Stimulated activated naive CD8-positive, alpha-beta T cell treated with anti-CD3 and anti-CD28 coated beads, Interleukin-15, Interleukin-2, amounts not matched to agents 100 ng/mL and 50 ng/mL, for 24 hours (primary cell): ENCODE data around the gene CIC.
"Not testable (repeated sequence)": the region's sequence is repeated elsewhere in the genome, so short reads cannot be mapped to it uniquely, and the experiment has no call there.

Source experiments
- H3K27ac Mint-ChIP-seq: one replicate; pipeline ENCODE4 v1.8.0; 2021; ENCODE audit warnings: mild to moderate bottlenecking, mixed read lengths
- H3K27me3 Mint-ChIP-seq: one replicate; pipeline ENCODE4 v1.8.0; 2021; ENCODE audit warnings: mixed read lengths
- H3K36me3 Mint-ChIP-seq: one replicate; pipeline ENCODE4 v1.8.0; 2021; ENCODE audit warnings: low read depth, mixed read lengths
- H3K4me1 Mint-ChIP-seq: one replicate; pipeline ENCODE4 v1.8.0; 2021; ENCODE audit warnings: low read depth, mixed read lengths
- H3K4me3 Mint-ChIP-seq: one replicate; pipeline ENCODE4 v1.8.0; 2021; ENCODE audit warnings: mild to moderate bottlenecking, mixed read lengths
- H3K9me3 Mint-ChIP-seq: one replicate; pipeline ENCODE4 v1.8.0; 2021; ENCODE audit warnings: mixed read lengths

CIC gene

GRCh38 chr19:42261763-42262162 lies 7.3 kb upstream of the CIC start:
- no peak overlapping the region for H3K27ac Mint-ChIP-seq
- no peaks in the 10 kb centered on the region for H3K9me3 Mint-ChIP-seq
- H3K4me3 Mint-ChIP-seq, result no peak overlapping the region
- no peaks in the 10 kb centered on the region for H3K36me3 Mint-ChIP-seq
- H3K27me3 Mint-ChIP-seq, result no peaks in the 10 kb centered on the region
- peaks cover 6% of the 10 kb centered on the region for H3K4me1 Mint-ChIP-seq

GRCh38 chr19:42266105-42266504 lies 2.9 kb upstream of the CIC start:
- H3K36me3 Mint-ChIP-seq, H3K27me3 Mint-ChIP-seq, H3K4me3 Mint-ChIP-seq, H3K27ac Mint-ChIP-seq, H3K9me3 Mint-ChIP-seq: not testable (repeated sequence)
- peaks cover 24% of the 10 kb centered on the region for H3K4me1 Mint-ChIP-seq

DNA sequence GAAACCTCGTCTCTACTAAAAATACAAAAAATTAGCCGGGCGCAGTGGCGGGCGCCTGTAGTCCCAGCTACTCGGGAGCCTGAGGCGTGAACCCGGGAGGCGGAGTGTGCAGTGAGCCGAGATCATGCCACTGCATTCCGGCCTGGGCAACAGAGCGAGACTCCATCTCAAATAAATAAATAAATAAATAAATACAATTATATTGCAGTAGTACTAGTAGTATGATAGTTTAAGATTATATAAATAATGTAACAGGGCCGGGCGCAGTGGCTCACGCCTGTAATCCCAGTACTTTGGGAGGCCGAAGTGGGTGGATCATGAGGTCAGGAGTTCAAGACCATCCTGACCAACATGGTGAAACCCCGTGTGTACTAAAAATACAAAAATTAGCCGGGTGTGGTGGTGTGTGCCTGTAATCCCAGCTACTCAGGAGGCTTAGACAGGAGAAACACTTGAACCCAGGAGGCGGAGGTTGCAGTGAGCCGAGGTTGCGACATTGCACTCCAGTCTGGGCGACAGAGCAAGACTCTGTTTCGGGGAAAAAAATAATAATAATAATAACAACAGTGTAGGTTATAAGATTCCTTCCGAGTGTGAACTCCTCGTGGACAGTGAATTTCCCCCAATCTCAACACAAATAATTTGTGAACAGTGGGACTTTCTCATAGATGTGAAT lies 2.0 kb upstream of the CIC start:
- not testable (repeated sequence) for H3K9me3 Mint-ChIP-seq, H3K27me3 Mint-ChIP-seq, H3K27ac Mint-ChIP-seq, H3K4me3 Mint-ChIP-seq, H3K36me3 Mint-ChIP-seq
- H3K4me1 Mint-ChIP-seq, result peaks cover 26% of the 10 kb centered on the region

DNA sequence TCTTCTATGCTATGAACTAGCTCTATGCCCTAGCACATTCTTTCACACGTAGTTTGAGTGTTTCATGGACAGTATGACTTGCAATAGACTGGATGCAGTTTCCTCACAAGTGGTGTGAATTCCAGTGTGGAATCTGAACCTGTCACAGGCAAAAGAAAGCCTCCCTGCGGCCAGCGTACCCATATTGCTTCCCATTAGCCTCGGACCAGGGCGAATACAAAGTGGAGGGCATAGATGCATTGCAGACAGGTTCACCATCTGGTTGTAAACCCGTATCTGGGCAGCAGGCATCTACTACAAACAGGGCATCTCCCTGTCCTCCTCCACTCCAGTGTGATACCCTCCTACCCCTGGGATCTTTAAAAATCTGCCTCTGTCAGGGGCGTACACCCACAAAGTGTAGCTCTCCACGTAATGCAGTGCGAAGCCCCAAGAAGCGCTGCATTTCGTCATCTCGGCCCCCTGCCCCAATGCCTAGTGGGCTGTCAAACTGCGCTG lies 1.4 kb upstream of the CIC start:
- H3K36me3 Mint-ChIP-seq, result peaks cover 5% of the 10 kb centered on the region
- no peaks in the 10 kb centered on the region for H3K9me3 Mint-ChIP-seq
- H3K27ac Mint-ChIP-seq, result no peak overlapping the region
- H3K27me3 Mint-ChIP-seq, result no peaks in the 10 kb centered on the region
- peaks cover 24% of the 10 kb centered on the region for H3K4me1 Mint-ChIP-seq
- H3K4me3 Mint-ChIP-seq, result no peak overlapping the region

- Mint-ChIP-seq H3K4me3 (no peak overlapping the region), H3K4me1 (peaks cover 24% of the 10 kb centered on the region), H3K9me3 (no peaks in the 10 kb centered on the region), H3K27me3 (no peaks in the 10 kb centered on the region), H3K27ac (no peak overlapping the region), H3K36me3 (peaks cover 5% of the 10 kb centered on the region)
Measured at GRCh38 chr19:42268142-42268703, 829 bp upstream of the CIC start.

DNA sequence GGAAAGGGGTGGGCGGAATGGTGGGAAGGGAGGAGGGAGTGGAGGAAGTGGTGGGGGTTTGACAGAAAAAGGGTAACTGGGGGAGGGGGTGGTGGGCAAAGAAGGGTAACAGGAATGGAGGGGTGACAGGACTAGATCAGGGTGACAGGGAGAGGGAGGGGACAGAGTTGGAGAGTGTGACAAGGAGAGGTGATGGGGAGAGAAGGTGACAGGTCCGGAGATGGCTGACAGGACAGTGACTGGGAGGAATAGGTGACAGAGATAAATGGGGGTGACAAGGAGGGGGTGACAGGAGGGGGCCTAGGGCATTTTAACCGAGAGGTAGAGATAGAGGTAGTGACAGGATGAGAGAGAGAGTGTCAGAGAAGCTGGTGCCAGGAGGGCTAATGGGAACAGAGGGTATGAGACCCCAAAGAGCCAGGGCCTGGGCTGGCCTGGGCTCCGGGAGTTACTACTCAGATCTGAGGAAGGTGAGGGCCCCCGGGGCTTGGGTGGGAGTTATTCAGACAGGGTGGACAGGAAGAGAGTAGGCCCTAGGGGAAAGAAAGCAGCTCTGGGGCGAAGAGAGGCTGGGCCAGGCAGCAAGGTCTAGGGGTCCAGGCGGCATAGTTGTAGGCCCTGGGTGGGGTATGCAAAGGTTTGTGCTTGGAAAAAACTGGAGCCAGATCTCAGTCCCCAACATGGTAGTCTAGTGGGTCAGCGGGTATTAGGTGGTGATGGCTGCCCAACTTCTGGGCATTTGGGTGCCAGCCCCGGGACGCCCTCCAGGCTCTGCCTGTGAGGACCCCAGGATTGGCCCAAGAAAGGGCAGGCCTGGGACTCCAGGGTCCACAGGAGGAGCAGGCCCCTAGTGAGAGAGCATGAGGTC lies 660 bp downstream of the CIC start:
- Mint-ChIP-seq H3K9me3 (no peaks in the 10 kb centered on the region), H3K4me3 (no peak overlapping the region), H3K4me1 (peaks cover 27% of the 10 kb centered on the region), H3K27me3 (no peaks in the 10 kb centered on the region), H3K36me3 (peaks cover 13% of the 10 kb centered on the region), H3K27ac (peak overlapping the region; percentile 97)

DNA sequence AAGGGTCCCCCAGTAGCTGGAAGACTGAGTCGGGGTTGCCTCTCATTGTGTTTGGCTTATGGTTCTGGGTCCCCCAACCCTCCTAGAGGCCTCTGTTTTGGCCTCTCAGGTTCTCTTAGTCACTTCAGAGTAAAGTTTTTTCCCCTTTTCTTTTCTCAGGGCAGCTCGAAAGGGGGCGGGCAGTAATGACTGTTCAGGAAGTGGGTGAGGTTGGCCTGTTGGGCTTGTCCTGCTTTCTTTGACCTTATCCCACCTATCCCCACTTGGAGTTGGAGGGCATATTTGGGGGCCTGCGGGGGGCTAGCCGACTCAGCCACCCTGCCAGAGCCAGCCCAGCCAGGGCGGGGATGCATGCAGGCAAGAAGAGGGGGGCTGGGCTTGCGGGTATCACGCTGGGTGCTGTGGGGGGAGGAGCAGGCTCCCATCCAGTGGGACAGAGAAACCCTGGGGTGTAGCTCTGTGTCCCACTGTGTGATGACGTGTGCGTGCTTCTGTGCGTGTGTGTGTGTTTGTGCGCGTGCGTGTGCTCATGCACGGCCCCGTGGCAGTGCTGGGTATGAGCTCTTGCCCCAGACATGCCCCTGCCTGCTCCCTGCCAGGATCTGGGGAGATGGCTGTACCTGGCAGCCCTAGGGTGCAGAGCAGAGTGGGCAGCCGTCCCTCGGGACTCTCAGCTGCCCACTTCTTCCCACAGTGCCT lies 1.4 kb downstream of the CIC start:
- H3K27ac Mint-ChIP-seq, result peak overlapping the region; percentile 97

DNA sequence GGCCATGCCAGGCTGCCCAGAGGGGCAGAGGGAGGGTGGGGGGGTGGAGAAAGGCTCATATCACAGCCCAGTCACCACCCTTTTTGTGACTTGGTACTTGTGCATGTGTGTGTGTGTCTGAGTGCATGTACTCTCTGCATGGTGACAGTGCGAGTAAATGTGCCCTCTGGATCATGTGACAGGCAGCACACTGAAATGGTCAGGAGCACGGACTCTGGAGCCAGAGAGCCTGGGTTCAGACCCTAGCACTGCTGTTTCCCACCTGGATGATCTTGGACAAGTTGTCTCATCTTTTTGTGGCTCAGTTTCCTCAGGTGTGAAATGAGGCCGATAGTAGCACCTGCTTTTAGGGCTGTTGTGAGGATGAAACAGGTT lies 2.0 kb downstream of the CIC start:
- H3K4me3 Mint-ChIP-seq, result no peak overlapping the region
- no peaks in the 10 kb centered on the region for H3K27me3 Mint-ChIP-seq
- H3K36me3 Mint-ChIP-seq, result peaks cover 20% of the 10 kb centered on the region
- H3K27ac Mint-ChIP-seq, result peak overlapping the region; percentile 97
- no peaks in the 10 kb centered on the region for H3K9me3 Mint-ChIP-seq
- H3K4me1 Mint-ChIP-seq, result peaks cover 37% of the 10 kb centered on the region

More for the DNA sequence above, 1.4 kb downstream of the CIC start:
- Mint-ChIP-seq H3K27me3 (no peaks in the 10 kb centered on the region), H3K4me3 (no peak overlapping the region), H3K4me1 (peaks cover 33% of the 10 kb centered on the region), H3K36me3 (peaks cover 18% of the 10 kb centered on the region), H3K9me3 (no peaks in the 10 kb centered on the region)

GRCh38 chr19:42271861-42272534 lies 2.9 kb downstream of the CIC start:
- Mint-ChIP-seq H3K27ac (peak overlapping the region; percentile 97), H3K27me3 (no peaks in the 10 kb centered on the region), H3K9me3 (no peaks in the 10 kb centered on the region), H3K36me3 (peaks cover 23% of the 10 kb centered on the region), H3K4me1 (peaks cover 47% of the 10 kb centered on the region), H3K4me3 (no peak overlapping the region)

GRCh38 chr19:42272535-42272897 lies 3.5 kb downstream of the CIC start:
- no peak overlapping the region for H3K27ac Mint-ChIP-seq
- H3K36me3 Mint-ChIP-seq, result peaks cover 23% of the 10 kb centered on the region
- no peak overlapping the region for H3K4me3 Mint-ChIP-seq
- no peaks in the 10 kb centered on the region for H3K27me3 Mint-ChIP-seq
- no peaks in the 10 kb centered on the region for H3K9me3 Mint-ChIP-seq
- peaks cover 52% of the 10 kb centered on the region for H3K4me1 Mint-ChIP-seq

- peaks cover 52% of the 10 kb centered on the region for H3K4me1 Mint-ChIP-seq
- no peaks in the 10 kb centered on the region for H3K9me3 Mint-ChIP-seq
- H3K27me3 Mint-ChIP-seq, result no peaks in the 10 kb centered on the region
- peaks cover 23% of the 10 kb centered on the region for H3K36me3 Mint-ChIP-seq
- H3K27ac Mint-ChIP-seq, result no peak overlapping the region
- no peak overlapping the region for H3K4me3 Mint-ChIP-seq
Measured at GRCh38 chr19:42272989-42273406, 3.9 kb downstream of the CIC start.

- Mint-ChIP-seq H3K4me1 (peaks cover 57% of the 10 kb centered on the region), H3K36me3 (peaks cover 23% of the 10 kb centered on the region), H3K9me3 (no peaks in the 10 kb centered on the region), H3K27ac (no peak overlapping the region), H3K4me3 (no peak overlapping the region), H3K27me3 (no peaks in the 10 kb centered on the region)
Measured at GRCh38 chr19:42273407-42274064, 4.5 kb downstream of the CIC start.

DNA sequence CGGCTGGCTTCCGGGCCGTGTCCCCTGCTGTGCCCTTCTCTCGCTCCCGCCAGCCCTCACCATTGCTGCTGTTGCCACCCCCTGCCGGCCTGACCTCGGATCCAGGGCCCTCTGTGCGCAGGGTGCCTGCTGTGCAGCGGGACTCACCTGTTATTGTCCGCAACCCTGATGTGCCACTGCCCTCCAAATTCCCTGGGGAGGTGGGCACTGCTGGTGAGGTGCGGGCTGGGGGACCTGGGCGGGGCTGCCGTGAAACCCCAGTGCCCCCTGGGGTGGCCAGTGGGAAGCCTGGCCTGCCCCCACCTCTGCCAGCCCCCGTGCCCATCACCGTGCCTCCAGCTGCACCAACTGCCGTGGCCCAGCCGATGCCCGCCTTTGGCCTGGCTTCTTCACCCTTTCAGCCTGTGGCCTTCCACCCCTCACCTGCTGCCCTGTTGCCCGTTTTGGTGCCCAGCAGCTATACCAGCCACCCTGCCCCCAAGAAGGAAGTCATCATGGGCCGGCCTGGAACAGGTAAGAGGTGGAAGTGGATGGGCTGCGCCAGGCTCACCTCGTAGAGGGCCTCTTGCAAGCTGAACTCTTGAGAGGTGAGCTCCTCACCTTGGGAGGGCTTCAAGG lies 5.1 kb downstream of the CIC start:
- peaks cover 63% of the 10 kb centered on the region for H3K4me1 Mint-ChIP-seq
- H3K27ac Mint-ChIP-seq, result no peak overlapping the region
- no peak overlapping the region for H3K4me3 Mint-ChIP-seq
- H3K27me3 Mint-ChIP-seq, result no peaks in the 10 kb centered on the region
- H3K9me3 Mint-ChIP-seq, result no peaks in the 10 kb centered on the region
- H3K36me3 Mint-ChIP-seq, result peaks cover 23% of the 10 kb centered on the region

- H3K4me1 Mint-ChIP-seq, result peaks cover 61% of the 10 kb centered on the region
- H3K36me3 Mint-ChIP-seq, result peaks cover 23% of the 10 kb centered on the region
- no peak overlapping the region for H3K4me3 Mint-ChIP-seq
- H3K9me3 Mint-ChIP-seq, result no peaks in the 10 kb centered on the region
- no peak overlapping the region for H3K27ac Mint-ChIP-seq
- no peaks in the 10 kb centered on the region for H3K27me3 Mint-ChIP-seq
Measured at GRCh38 chr19:42275103-42275502, 6.1 kb downstream of the CIC start.
